Limb (tissue), 2 donors: ENCODE measurements around the gene APBB1IP.
"Not testable (repeated sequence)": the region's sequence is repeated elsewhere in the genome, so short reads cannot be mapped to it uniquely, and the experiment has no call there.

Experiments
- DNase-seq, 2 donors: peaks; one replicate each; pipeline ENCODE4 v3.0.0-alpha.2; 2016; ENCODE audit errors: extremely low spot score in 2 of 2

APBB1IP gene

GRCh38 chr10:26475386-26475785, 37.2 kb downstream of the APBB1IP start:
- no peak for DNase-seq

GRCh38 chr10:26477501-26477900, 39.4 kb downstream of the APBB1IP start:
- no peak for DNase-seq

GRCh38 chr10:26478061-26478460, 39.9 kb downstream of the APBB1IP start:
- no peak for DNase-seq

- DNase-seq, result no peak
Observed at GRCh38 chr10:26479766-26480492, 41.8 kb downstream of the APBB1IP start.

- no peak for DNase-seq
Observed at GRCh38 chr10:26481315-26481692, 43.2 kb downstream of the APBB1IP start.

- no peak for DNase-seq
Observed at GRCh38 chr10:26481914-26482550, 43.9 kb downstream of the APBB1IP start.

GRCh38 chr10:26483554-26483953, 45.4 kb downstream of the APBB1IP start:
- DNase-seq, result no peak

- no peak for DNase-seq
Observed at GRCh38 chr10:26485150-26485941, 47.2 kb downstream of the APBB1IP start.

- DNase-seq, result no peak
Observed at GRCh38 chr10:26486304-26486703, 48.2 kb downstream of the APBB1IP start.

GRCh38 chr10:26486990-26487850, 49.1 kb downstream of the APBB1IP start:
- no peak for DNase-seq

GRCh38 chr10:26488344-26488743, 50.2 kb downstream of the APBB1IP start:
- no peak for DNase-seq

- DNase-seq, result no peak
Observed at GRCh38 chr10:26489081-26489480, 50.9 kb downstream of the APBB1IP start.

GRCh38 chr10:26490367-26490766, 52.2 kb downstream of the APBB1IP start:
- DNase-seq, result not testable (repeated sequence)

GRCh38 chr10:26491276-26491675, 53.1 kb downstream of the APBB1IP start:
- no peak for DNase-seq

GRCh38 chr10:26491934-26492333, 53.8 kb downstream of the APBB1IP start:
- no peak for DNase-seq

GRCh38 chr10:26492725-26493124, 54.6 kb downstream of the APBB1IP start:
- not testable (repeated sequence) for DNase-seq

GRCh38 chr10:26494018-26494417, 55.9 kb downstream of the APBB1IP start:
- no peak for DNase-seq

GRCh38 chr10:26499426-26499825, 61.3 kb downstream of the APBB1IP start:
- DNase-seq, result no peak

- no peak for DNase-seq
Observed at GRCh38 chr10:26502986-26503385, 64.8 kb downstream of the APBB1IP start.

- no peak for DNase-seq
Observed at GRCh38 chr10:26503911-26504310, 65.8 kb downstream of the APBB1IP start.

GRCh38 chr10:26504429-26504828, 66.3 kb downstream of the APBB1IP start:
- DNase-seq, result not testable (repeated sequence)
